Uterus (tissue), 4 donors: ENCODE data around the gene CMTM6. TPM values are rescaled to one million over a fixed set of nuclear protein-coding genes. Genes with fewer than 3 reads are reported as not detected.

Experiments
- DNase-seq, 2 donors: peaks; one replicate each; pipeline ENCODE4 v3.0.0-alpha.2; 2019 to 2020
- H3K27ac ChIP-seq, 2 donors: fragments of 200-600 bp; sonication (generic); 1 replicate in 1 of 2; 2 replicates in 1 of 2; pipeline ENCODE4 v1.5.1; 2016 to 2018
- H3K27me3 ChIP-seq, 2 donors: fragments of 200-600 bp; sonication (generic); one replicate each; pipeline ENCODE4 v1.5.1; 2018 to 2019; ENCODE audit warnings: control low read depth in 1 of 2
- H3K36me3 ChIP-seq, 2 donors: fragments of 200-600 bp; sonication (generic); one replicate each; pipeline ENCODE4 v1.5.1; 2019; ENCODE audit warnings: control low read depth in 1 of 2
- H3K4me1 ChIP-seq, 2 donors: fragments of 200-600 bp; sonication (generic); one replicate each; pipeline ENCODE4 v1.5.1; 2018 to 2019; ENCODE audit warnings: control low read depth in 1 of 2
- H3K4me3 ChIP-seq, 2 donors: fragments of 200-600 bp; sonication (generic); 1 replicate in 1 of 2; 2 replicates in 1 of 2; pipeline ENCODE4 v1.5.1; 2018 to 2019; ENCODE audit warnings: mild to moderate bottlenecking in 1 of 2
- H3K9me3 ChIP-seq, 2 donors: fragments of 200-600 bp; sonication (generic); one replicate each; pipeline ENCODE4 v1.5.1; 2019; ENCODE audit warnings: control low read depth in 1 of 2
- POLR2A ChIP-seq, 2 donors: fragments of 450-650 bp; IDR thresholded peaks; one replicate each; pipeline ENCODE4 v1.6.1; 2016; ENCODE audit warnings: antibody characterized with exemption in 2 of 2, mild to moderate bottlenecking in 1 of 2, moderate library complexity in 1 of 2
- intact Hi-C: fragments of 100-400 bp; cut with DNase I; formaldehyde crosslinking; loops from one replicate; pipeline ENCODE4 v1.15.1; 2023; ENCODE audit warnings: low total_unique reads
- total RNA-seq, 4 donors: library from RNA; depleted of rRNA in 3 of 4; stranded (reverse); fragments of >200 nt in 3 of 4; gene quantifications; one replicate each; pipeline versions ENCODE4 v1.1.0 to v1.2.4, GENCODE V29; 2014 to 2023
- TF ChIP-seq, protein P1 (sequence below), 4 experiments: fragments of 200-600 bp in 2 of 4; fragments of 450-650 bp in 2 of 4; sonication (generic) in 2 of 4; IDR thresholded peaks; one replicate each; pipeline ENCODE4 v1.5.1; 2016 to 2019; ENCODE audit warnings: antibody characterized with exemption in 4 of 4, mild to moderate bottlenecking in 2 of 4, moderate library complexity in 1 of 4
- donor health status: DM: yes; HTN: yes; CAD: no.

CMTM6 gene
- total RNA-seq, 4 donors from 2014 or later: 12.8 to 118 (median 52.4) TPM

DNA sequence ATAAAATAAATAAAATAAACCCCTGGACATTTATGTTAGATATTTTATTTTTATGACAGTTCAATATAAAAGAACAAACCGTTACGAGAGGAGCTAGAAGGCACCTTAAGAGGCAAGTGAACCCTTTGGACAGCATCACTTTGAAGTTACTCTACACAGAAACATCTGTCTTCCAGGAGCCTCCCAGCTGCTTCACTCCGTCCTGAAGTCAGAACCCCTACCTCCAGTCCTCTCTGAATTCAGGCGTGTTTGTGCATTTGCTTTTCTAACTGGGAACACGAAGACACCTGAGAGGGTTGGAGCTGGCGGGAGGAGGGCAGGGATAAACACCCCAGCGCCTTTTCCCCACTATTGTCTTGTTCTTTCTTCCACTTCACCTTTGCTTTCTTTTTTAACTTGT, 64.8 kb downstream of the CMTM6 start:
- H3K36me3 ChIP-seq: no peaks in the 10 kb centered on the region
- no peak overlapping the region for H3K27ac ChIP-seq
- H3K4me1 ChIP-seq: no peaks in the 10 kb centered on the region
- no peak overlapping the region for H3K4me3 ChIP-seq
- H3K27me3 ChIP-seq: no peaks in the 10 kb centered on the region
- no peaks in the 10 kb centered on the region for H3K9me3 ChIP-seq
- TF ChIP-seq POLR2A (IDR thresholded peaks at IDR 0.05): no peak
- TF ChIP-seq, protein P1, sequence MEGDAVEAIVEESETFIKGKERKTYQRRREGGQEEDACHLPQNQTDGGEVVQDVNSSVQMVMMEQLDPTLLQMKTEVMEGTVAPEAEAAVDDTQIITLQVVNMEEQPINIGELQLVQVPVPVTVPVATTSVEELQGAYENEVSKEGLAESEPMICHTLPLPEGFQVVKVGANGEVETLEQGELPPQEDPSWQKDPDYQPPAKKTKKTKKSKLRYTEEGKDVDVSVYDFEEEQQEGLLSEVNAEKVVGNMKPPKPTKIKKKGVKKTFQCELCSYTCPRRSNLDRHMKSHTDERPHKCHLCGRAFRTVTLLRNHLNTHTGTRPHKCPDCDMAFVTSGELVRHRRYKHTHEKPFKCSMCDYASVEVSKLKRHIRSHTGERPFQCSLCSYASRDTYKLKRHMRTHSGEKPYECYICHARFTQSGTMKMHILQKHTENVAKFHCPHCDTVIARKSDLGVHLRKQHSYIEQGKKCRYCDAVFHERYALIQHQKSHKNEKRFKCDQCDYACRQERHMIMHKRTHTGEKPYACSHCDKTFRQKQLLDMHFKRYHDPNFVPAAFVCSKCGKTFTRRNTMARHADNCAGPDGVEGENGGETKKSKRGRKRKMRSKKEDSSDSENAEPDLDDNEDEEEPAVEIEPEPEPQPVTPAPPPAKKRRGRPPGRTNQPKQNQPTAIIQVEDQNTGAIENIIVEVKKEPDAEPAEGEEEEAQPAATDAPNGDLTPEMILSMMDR (IDR thresholded peaks at IDR 0.05): no peak
- no peak for DNase-seq
- intact Hi-C loops: no loop called here

GRCh38 chr3:32436816-32437189, 65.8 kb downstream of the CMTM6 start:
- no peak overlapping the region for H3K27ac ChIP-seq
- intact Hi-C loops: no loop called here
- no peak for TF ChIP-seq POLR2A (IDR thresholded peaks at IDR 0.05)
- TF ChIP-seq, protein P1 (IDR thresholded peaks at IDR 0.05): no peak
- no peaks in the 10 kb centered on the region for H3K27me3 ChIP-seq
- H3K9me3 ChIP-seq: no peaks in the 10 kb centered on the region
- DNase-seq: no peak
- no peaks in the 10 kb centered on the region for H3K36me3 ChIP-seq
- no peak overlapping the region for H3K4me3 ChIP-seq
- no peaks in the 10 kb centered on the region for H3K4me1 ChIP-seq

DNA sequence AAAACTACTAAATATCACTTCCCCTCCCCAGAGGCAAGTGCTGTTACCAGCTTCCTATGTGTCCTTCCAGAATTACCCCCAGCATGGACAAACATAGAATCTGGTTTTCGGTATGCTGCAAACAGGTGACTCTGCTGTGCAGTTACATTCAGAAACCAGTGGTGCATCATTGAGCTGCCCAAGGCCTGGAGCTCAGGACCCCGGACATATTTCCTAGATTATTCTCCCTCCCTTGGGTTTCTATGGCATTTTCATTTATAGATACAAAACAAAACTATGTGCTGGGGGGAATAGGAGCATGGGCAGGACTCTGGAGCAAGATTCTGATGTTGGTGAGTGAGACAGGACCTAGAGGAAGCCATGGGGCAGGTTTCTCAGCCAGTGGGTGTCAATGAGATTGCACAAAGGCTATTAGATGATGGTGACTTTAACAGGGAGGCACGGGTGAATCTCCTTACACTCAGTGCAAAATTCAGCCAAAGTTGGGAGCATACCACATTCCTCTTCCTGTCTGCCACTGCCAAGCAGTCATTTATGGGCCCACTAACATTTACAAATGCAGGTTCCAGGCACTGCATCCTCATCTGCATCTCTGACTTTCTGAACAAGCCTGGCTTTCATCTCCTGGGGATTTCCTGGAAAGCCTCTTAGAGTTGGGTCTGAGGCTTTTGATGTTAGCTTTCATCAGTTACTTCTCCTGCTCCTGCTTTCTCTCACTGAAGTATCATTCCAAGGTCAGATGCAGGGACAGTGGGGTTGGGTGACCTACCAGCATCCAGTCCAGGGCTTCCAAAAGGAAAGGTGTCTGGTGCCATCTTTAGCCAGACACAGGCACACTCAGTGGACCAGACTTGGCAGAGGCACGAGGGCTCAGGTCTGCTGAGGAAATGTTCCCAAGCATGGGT, 66.5 kb downstream of the CMTM6 start:
- Histone ChIP-seq H3K4me3 (no peak overlapping the region), H3K27ac (no peak overlapping the region), H3K36me3 (no peaks in the 10 kb centered on the region), H3K4me1 (no peaks in the 10 kb centered on the region), H3K9me3 (no peaks in the 10 kb centered on the region), H3K27me3 (no peaks in the 10 kb centered on the region)
- intact Hi-C loops: no loop called here
- TF ChIP-seq, protein P1 (IDR thresholded peaks at IDR 0.05): no peak
- TF ChIP-seq POLR2A (IDR thresholded peaks at IDR 0.05): no peak
- no peak for DNase-seq

DNA sequence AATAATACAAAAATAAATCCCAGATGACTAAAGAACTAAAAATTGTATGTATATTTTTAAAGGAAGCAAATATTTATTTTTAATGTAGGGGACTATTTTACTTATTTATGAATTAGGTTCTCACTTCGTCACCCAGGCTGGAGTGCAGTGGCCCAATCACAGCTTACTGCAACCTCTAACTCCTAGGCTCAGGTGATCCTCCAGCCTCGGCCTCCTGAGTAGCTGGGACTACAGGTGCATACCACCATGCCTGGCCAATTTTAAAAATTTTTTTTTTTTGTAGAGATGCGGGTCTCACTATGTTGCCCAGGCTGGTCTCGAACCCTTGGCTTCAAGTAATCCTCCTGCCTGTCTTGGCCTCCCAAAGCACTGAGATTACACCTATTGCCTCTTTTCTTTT, 68.4 kb downstream of the CMTM6 start:
- Histone ChIP-seq H3K36me3 (no peaks in the 10 kb centered on the region), H3K4me1 (no peaks in the 10 kb centered on the region), H3K27ac (no peak overlapping the region), H3K27me3 (no peaks in the 10 kb centered on the region), H3K4me3 (no peak overlapping the region), H3K9me3 (no peaks in the 10 kb centered on the region)
- no peak for TF ChIP-seq POLR2A (IDR thresholded peaks at IDR 0.05)
- TF ChIP-seq, protein P1 (IDR thresholded peaks at IDR 0.05): no peak
- intact Hi-C loops: no loop called here
- DNase-seq: no peak

- H3K4me3 ChIP-seq: no peak overlapping the region
- no peak for DNase-seq
- H3K27me3 ChIP-seq: no peaks in the 10 kb centered on the region
- H3K4me1 ChIP-seq: no peaks in the 10 kb centered on the region
- no peak overlapping the region for H3K27ac ChIP-seq
- no peaks in the 10 kb centered on the region for H3K36me3 ChIP-seq
- intact Hi-C loops: no loop called here
- TF ChIP-seq POLR2A (IDR thresholded peaks at IDR 0.05): no peak
- TF ChIP-seq, protein P1 (IDR thresholded peaks at IDR 0.05): no peak
- H3K9me3 ChIP-seq: no peaks in the 10 kb centered on the region
Observed at GRCh38 chr3:32432711-32433530, 69.7 kb downstream of the CMTM6 start.
